Stimulated activated CD4-positive, alpha-beta T cell treated with anti-CD3 and anti-CD28 coated beads, Interleukin-1b, Interleukin-23, amount 100 ng/mL, for 24 hours (primary cell): ENCODE results near the gene PLXNB2.
"Not testable (repeated sequence)": the region's sequence is repeated elsewhere in the genome, so short reads cannot be mapped to it uniquely, and the experiment has no call there.

Experiments
- DNase-seq, 4 experiments: peaks; one replicate each; pipeline ENCODE4 v3.0.0-alpha.2; 2020; ENCODE audit warnings: low read depth in 4 of 4, low spot score in 1 of 4

The PLXNB2 gene, protein sequence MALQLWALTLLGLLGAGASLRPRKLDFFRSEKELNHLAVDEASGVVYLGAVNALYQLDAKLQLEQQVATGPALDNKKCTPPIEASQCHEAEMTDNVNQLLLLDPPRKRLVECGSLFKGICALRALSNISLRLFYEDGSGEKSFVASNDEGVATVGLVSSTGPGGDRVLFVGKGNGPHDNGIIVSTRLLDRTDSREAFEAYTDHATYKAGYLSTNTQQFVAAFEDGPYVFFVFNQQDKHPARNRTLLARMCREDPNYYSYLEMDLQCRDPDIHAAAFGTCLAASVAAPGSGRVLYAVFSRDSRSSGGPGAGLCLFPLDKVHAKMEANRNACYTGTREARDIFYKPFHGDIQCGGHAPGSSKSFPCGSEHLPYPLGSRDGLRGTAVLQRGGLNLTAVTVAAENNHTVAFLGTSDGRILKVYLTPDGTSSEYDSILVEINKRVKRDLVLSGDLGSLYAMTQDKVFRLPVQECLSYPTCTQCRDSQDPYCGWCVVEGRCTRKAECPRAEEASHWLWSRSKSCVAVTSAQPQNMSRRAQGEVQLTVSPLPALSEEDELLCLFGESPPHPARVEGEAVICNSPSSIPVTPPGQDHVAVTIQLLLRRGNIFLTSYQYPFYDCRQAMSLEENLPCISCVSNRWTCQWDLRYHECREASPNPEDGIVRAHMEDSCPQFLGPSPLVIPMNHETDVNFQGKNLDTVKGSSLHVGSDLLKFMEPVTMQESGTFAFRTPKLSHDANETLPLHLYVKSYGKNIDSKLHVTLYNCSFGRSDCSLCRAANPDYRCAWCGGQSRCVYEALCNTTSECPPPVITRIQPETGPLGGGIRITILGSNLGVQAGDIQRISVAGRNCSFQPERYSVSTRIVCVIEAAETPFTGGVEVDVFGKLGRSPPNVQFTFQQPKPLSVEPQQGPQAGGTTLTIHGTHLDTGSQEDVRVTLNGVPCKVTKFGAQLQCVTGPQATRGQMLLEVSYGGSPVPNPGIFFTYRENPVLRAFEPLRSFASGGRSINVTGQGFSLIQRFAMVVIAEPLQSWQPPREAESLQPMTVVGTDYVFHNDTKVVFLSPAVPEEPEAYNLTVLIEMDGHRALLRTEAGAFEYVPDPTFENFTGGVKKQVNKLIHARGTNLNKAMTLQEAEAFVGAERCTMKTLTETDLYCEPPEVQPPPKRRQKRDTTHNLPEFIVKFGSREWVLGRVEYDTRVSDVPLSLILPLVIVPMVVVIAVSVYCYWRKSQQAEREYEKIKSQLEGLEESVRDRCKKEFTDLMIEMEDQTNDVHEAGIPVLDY (N-terminal part only)

DNA sequence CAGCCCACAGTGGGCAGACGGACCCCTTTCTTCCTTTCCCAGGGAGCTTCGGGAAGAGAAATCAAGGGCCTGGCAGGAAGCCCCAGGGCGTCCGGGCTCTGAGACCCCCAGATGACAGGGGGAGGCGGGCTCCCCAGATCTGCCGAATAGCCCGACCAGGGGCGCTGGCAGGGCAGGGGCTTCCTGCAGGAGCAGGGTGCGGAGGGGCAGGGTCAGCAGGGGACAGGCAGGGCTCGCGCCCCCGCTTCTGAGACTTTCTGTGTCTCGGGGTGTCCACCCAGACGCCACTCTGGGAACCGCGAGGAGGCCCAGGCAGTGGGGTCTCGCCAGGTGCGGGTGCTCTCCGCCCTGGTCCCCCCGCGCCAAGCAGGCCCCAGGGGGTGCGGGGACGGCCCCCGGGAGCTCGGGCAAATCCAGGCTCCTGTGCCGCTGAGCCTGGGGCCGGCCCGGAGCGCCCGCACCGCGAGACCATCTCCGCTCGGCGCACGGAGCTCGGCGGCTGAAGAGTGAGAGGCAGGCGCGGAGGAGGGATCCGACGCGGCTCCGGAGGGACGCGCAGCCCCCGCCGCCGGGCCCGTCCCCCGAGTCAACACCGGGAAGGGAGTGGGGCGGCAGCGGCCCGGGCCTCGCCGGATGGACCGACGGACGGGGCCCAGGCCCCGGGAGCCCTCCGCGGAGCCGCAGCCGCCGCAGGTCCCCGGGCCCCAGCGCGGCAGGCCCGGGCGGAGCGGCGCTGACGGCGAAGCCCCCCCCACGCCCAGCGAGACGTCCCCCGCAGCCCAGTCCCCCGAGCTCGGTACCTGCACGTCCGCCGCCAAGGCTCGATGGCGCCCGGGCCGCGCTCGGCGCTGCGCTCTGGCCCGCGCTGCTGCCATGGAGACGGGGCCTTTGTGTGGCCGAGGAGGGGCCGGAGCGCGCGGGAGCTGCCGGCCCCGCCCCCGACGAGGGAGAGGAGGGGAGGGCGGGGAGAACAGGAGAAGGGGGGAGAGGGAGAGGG is at the start of gene PLXNB2:
PLXNB2 (minus strand) TSS at position 894 of the 997 bp plus-strand sequence. CDS start 17,062 bp downstream, outside the sequence.
- DNase-seq = no peak

DNA sequence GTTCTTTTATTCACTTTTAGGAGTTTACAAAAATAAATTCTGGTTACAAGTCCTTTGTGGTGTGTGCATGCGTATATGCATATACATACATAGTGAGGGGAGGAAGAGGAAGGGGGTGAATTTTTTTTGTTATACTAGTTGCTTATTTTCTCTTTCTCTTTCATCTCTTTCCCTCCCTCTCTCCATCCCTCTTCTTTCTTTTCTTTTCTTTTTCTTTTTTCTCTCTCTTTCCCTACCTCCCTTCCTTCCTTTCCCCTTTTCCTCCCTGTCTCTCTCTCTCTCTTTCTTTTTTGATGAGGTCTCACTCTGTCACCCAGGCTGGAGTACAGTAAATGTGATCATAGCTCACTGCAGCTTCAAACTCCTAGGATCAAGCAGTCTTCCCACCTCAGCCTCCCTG is 49.8 kb upstream of the PLXNB2 start:
- DNase-seq = no peak

DNA sequence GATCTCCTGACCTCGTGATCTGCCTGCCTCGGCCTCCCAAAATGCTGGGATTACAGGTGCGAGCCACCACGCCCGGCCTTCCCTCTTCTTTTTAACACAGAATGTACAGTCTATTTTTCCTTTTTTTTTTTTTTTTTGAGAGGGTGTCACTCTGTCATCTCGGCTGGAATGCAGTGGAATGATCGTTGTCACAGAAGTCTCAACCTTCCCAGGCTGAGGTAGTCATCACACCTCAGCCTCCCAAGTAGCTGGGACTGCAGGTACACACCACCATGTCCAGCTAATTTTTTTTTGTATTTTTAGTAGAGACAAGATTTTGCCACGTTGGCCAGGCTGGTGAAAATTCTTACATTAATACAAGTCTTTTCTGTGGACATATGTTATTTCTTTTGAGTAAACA is 48.7 kb upstream of the PLXNB2 start:
- no peak for DNase-seq

DNA sequence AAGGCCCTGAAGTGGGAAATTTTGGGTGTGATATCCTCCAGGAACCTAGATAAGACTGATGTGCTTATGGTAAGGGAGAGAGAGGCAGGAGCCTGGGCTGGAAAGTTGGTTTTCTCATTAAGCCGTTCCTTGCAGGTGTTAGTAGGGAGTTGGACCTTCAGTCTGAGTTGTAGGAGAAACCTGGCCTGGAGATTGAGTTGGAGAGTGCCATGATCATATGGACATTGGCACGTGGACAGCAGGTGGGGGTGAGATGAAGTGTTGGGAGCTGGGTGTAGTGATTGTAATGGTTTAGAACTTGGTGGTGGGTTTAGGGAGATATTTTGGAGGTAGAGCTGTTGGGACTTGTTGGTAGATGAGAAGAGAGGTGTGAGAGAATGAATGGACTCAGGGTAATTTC is 40.6 kb upstream of the PLXNB2 start:
- no peak for DNase-seq

DNA sequence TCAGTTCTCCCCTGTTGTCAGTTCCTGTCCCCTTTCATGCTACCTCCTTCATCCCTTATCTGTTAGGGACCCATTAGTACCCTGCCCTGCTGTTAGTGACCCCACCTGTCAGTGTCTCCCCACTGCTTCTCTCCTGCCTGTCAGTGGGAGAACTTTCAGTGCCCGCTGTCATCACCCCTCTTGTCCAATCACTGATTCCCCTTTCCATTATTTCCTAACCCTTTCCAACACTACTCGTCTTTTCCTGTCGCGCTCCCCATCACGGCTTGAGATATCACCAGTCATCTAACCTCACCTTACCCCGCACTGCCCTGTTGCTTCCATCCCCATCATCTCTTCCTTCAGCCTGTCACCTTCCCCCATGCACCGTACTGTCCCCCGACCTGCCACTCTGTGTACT is 39.7 kb upstream of the PLXNB2 start:
- no peak for DNase-seq

DNA sequence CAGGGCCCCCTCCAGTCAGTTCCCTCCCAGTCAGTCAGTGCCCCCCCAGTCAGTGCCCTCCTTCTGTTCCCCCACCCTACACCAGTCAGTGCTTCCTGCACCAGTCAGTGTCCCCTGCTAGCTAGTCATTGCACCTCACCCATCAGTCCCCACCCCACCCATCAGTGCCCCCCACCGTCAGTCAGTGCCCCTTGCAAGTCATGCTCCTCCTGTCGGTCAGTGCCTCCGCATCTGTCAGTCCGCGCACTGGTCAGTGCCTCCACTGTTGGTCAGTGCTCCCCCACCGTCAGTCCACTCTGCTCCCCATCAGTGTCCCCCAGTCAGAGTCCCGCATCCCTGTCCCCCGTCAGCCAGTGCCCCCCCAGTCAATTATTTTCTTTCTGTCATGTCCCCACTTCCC is 39.0 kb upstream of the PLXNB2 start:
- DNase-seq = no peak

DNA sequence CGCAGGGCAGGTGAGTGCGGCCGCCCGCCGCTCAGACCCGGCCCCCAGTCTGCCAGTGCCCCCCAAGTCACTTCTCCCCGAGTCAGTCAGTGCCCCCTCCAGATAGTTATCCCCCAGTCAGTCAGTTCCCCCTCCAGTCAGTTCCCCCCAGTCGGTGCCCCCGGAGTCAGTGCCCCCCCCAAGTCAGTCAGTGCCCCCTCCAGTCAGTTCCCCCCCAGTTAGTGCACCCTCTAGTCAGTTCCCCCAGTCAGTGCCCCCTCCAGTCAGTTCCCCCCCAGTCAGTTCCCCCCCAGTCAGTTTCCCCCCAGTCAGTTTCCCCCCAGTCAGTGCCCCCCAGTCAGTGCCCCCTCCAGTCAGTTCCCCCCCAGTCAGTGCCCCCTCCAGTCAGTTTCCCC is 36.1 kb upstream of the PLXNB2 start:
- DNase-seq = no peak

DNA sequence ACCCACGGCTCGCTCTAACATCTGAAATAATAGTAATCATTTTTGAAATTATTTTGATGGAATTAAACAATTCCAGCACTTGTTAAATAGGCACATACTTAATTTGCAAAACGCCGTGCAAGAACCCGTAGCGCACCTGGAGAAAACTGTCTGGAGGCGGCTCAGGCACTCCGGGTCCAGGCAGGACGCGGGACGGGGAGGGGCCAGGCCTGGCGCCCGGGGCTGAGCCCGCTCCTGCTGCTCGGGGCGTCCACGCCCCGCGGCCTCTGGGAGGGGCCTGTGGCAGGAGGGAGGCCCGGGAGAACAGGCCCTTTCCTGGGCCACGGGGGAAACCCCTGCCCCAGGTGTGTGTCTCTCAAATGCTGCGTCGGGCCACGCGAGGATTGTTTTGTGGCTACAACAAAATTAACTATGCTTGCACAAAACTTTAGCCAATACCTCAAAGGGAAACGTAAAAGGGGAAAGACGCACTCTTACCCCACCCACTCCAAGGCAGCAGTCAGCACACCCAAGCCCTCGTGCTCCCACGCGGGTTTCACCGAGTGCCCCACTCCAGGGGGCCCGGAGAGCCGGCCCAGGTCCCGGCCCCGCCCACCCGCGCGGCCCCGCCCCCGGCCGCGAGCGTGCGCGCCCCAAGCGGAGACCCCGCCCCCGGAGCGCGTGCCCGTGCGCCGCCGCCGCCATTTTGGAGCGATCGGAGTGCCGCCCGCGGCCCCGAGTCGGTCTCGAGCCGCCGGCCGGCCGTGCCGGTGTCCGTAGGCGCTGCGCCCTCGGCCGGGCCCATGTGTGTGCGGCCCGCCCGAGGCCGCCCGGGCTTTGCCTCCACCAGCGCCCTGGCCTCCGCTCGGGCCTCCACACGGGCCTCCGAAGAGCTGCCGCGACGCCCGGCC is 35.5 kb upstream of the PLXNB2 start, which contains the start of gene PPP6R2:
PPP6R2 (plus strand) TSS at position 677 of the 890 bp plus-strand sequence. CDS start 50,582 bp downstream, outside the sequence.
- DNase-seq = peak; percentile 82 to 87 (median 83)

DNA sequence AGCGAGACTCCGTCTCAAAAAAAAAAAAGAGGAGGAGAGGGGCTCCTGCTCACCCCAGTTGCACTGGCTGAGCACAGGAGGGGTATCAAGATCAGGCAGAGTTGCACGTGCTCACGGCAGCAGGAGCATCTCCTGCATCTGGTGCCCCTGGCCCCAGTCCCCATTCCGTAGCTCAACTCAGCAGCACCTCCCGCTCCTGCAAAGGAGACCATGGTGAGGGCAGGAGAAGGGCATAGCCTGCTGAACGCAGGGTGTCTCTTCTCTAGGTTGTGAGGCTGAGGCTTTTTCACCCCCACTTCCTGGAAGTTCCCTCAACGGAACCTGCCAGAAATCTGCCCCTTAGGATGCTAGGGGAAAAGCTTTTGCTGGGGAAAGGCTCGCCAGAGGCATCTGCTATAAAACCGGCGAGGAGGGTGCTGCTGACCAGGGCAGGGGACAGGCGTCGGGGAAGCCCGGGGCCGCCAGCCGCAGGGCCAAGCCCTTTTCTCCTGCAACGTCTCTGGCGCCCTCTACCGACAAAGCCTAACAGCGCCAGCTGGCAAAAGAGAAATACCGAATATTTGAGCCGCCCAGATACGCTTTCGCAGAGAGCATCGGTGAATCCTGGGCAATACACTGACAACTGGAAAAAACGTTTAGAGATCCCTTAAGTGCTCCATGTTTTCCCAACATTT is 34.7 kb upstream of the PLXNB2 start:
- DNase-seq = peak; percentile 78 to 96 (median 87)

DNA sequence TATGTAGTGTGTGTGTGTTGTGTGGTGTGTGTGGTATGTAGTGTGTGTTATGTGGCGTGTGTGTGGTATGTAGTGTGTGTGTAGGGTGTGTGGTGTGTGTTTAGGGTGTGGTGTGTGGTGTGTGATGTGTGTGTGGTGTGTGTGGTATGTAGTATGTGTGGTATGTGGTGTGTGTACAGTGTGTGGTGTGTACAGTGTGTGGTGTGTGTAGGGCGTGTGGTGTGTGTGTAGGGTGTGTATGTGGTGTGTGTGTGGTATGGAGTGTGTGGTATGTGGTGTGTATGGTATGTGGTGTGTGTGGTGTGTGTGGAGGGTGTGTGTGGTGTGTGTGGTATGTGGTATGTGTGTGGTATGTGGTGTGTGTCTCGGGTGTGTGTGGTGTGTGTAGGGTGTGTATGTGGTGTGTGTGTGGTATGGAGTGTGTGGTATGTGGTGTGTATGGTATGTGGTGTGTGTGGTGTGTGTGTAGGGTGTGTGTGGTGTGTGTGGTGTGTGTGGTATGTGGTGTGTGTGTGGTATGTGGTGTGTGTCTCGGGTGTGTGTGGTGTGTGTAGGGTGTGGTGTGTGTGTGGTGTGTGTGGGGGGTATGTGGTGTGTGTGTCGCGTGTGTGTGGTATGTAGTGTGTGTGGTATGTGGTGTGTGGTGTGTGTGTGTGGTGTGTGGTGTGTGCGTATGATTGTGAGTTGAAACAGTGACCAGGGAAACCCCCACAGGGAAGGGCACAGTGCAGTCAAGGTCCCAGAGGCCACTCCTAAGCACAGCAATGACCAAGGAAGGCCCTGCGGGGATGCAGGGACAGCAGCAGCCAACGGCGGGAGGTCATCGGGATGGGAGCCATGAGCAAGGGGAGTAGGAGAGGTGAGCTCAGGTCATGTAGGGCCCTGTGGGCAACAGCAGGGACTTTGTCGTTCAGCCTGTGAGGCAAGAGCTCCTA is 32.8 kb upstream of the PLXNB2 start:
- DNase-seq = no peak

DNA sequence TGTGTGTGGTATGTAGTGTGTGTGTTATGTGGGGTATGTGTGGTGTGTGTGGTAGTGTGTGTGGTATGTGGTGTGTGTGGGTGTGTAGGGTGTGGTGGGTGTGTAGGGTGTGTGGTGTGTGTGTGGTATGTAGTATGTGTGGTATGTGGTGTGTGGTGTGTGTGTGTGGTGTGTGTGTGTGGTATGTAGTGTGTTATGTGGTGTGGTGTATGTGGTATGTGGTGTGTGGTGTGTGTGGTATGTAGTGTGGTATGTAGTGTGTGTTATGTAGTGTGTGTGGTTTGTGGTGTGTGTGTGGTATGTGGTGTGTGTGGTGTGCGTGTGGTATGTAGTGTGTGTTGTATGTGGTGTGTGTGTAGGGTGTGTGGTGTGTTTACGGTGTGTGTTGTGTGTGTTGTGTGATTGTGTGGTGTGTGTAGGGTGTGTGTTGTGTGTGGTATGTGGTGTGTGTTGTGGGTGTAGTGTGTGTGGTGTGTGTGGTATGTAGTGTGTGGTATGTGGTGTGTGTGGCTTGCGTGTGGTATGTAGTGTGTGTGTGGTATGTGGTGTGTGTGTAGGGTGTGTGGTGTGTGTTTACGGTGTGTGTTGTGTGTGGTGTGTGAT is 31.5 kb upstream of the PLXNB2 start:
- DNase-seq = no peak

DNA sequence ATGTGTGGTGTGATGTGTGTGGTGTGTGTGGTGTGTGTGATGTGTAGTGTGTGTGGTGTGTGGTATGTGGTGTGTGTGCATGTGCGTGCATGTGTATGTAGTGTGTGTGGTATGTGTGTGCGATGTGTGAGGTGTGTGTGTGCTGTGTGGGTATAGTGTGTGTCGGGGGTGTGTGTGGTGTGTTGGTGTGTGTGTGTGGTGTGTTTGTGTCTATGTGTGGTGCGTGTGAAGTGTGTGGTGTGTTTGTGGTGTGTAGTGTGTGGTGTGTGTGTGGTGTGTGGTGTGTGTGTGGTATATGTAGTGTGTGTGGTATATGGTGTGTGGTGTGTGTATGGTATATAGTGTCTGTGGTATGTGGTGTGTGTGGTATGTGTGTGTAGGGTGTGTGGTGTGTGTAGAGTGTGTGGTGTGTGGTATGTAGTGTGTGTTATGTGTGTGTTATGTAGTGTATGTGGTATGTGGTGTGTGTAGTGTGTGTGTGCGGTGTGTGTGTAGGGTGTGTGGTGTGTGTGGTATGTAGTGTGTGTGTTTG is 30.7 kb upstream of the PLXNB2 start:
- DNase-seq = no peak

DNA sequence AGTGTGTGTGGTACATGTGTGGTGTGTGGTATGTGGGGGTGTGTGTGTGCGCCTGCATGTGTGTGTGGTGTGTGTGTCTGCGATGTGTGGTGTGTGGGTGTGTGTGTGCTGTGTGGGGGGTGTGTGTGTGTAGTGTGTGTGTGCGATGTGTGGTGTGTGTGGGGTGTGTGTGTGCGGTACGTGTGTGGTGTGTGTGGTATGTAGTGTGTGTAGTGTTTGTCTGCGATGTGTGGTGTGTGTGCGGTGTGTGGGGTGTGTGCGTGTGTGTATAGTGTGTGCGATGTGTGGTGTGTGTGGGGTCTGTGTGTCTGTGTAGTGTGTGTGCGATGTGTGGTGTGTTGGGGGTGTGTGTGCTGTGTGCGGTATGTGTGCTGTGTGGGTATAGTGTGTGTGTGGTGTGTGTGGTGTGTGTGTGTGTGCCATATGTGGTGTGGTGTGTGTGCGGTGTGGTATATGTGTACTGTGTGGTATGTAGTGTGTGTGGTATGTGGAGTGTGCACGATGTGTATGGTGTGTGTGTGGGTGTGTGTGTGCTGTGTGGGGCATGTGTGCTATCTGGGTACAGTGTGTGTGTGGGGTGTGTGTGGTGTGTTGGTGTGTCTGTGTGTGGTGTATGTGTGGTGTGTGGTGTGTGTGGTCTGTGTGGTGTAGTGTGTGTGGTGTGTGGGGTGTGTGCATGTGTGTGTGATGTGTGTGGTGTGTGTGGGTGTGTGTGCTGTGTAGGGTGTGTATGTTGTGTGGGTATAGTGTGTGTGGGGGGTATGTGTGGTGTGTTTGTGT is 30.0 kb upstream of the PLXNB2 start:
- DNase-seq = no peak

DNA sequence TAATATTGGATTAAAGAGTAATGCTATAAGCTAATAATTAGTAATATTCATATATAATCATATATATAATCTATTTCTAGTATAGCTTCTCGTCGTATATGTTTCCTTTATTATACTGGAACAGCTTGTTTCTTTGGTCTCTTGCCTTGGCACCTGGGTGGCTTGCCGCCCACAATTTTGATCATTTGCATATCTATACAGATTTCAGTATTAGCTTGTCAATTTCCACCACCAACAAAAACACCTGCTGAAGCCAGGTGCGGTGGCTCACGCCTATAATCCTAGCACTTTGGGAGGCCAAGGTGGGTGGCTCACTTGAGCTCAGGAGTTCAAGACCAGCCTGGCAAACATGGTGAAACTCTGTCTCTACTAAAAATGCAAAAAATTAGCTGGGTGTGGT is 27.0 kb upstream of the PLXNB2 start:
- not testable (repeated sequence) for DNase-seq

DNA sequence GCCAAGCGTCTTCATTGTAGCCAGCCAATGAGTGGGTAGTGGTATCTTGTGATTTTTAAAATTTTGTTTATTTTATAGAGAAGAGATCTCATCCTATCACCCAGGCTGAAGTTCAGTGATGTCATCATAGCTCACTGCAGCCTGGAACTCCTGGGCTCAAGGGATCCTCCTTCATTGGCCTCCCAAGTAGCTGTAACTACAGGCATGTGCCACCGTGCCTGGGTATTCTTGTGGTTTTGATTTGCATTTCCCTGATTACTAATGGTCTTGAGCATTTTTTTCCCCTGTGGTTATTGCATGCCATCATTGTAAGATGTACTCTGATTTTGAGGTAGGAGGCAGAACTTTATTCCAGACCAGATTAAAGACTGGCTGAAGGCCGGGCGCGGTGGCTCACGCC is 21.8 kb upstream of the PLXNB2 start:
- DNase-seq = no peak

DNA sequence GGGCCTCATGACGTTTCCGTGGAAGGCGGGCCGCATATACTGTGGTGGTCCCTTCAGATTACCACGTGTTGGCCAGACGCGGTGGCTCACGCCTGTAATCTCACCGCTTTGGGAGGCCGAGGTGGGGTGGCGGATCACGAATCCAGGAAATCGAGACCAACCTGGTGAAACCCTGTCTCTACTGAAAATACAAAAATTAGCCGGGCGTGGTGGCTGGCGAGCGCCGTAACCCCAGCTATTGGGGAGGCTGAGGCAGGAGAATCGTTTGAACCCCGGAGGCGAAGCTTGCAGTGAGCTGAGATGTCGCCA is 20.2 kb upstream of the PLXNB2 start:
- DNase-seq = no peak
